NCI-H526 treated with DMSO at 0.1 percent for 48 hours (cell line): ENCODE measurements around the gene TP53RK.
A peak's percentile ranks its signal among the peaks of the same experiment; 100 is the strongest.
"Not testable (repeated sequence)": the region's sequence is repeated elsewhere in the genome, so short reads cannot be mapped to it uniquely, and the experiment has no call there.

Experiments
- DNase-seq: peaks from one replicate; lab custom pipeline; 2025; lab: John Stamatoyannopoulos, UW

Gene TP53RK

DNA sequence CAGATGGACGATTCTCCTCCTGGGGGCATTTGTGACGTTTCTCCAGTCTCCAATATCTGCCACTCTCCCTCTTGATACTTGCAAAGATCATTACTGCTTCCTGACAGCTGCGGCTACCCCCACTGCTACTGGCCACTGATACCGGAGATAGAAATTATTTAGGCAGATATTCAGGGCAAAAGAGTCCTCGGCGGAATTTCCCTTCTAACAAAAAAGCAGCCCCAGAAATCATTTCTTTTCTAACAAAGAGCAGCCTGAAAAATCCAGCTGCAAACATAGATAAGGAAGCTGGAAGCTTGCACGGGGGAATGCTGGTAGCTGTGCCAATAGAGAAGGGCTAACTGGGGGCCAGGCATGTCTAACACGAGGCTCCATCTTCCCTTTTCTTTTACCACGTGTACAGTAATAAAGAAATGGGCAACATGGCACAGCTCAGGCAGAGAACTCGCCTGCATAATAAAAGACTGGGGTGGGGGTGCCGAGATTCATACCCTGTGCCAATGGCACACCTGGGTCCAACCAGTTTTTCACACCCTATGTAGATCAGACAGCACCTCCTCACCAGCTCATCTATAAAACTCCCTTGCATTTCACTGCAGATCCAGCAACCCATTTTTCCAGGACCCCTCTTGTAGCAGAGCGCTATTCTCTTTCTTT, 6.1 kb downstream of the TP53RK start:
- DNase-seq = no peak

DNA sequence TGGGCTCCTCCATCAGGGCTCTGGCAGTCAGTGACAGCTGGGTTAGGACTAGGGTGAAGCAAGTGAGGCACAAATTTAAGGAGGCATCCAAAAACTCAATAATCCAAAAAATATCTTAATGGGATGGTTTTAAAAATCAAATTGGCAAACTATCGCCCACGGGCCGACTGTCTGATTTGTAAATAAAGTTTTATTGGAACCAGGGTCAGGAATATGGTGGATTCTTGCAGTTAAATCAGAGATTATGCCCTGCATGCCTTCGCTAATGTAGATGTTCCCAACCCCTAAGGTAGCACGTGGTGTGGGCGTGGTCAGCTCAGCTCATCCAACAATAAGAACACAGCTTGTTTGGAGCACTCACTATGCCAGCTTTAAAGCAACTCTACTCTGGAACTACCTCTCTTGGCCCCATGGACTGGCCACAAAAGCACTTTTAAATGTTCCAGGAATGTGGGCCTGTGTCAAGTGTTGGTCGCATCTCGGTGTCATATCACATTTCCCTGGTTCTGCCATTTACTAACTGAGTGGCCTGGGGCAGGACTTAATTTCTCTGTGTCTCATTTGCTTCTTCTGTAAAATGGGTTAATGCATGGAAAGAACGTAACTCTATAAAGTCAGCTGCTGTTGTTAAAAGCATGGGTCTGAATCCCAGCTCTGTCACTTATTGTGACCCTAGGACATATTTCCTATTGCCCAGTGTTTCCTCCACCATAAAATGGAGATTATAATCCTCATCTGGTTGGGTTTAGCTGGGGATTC, 7.0 kb downstream of the TP53RK start:
- DNase-seq = no peak

DNA sequence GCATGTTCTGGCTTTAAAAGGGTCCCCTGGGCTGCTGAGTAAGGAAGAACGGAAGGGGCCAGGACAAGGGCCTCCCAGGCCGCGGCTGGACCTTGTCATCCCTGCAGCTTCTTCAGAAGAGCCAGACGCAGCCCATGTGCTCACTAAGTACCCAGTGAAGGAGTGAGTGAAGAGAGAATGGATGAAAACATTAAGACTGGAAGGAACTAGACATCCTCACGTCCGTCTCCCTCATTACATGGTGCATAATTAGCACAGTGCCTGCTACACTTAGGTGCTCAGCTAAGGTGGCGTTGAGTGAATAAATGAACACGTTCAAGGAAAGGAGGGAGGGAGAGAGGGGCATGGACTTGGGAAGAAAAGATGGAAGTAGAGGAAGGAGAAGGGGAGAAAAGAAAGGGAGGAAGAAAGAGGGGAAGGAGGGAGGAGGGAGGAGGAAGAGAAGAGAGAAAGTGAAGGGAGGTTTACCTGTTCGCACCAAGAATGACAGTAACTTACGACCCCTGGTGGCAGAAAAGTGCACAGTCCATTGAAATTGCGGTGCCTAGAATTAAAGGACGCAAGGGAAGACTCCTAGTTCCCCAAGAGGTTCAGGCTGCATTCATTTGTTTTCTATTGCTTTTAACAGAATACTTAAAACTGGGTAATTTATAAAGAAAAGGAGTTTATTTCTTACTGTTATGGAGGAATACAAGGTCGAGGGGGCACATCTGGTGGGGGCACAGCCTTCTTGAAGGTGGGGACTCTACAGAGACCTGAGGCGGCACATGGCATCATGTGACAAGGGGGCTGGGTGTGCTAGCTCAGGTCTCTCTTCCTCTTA, 8.0 kb downstream of the TP53RK start:
- peak; percentile 45 for DNase-seq

DNA sequence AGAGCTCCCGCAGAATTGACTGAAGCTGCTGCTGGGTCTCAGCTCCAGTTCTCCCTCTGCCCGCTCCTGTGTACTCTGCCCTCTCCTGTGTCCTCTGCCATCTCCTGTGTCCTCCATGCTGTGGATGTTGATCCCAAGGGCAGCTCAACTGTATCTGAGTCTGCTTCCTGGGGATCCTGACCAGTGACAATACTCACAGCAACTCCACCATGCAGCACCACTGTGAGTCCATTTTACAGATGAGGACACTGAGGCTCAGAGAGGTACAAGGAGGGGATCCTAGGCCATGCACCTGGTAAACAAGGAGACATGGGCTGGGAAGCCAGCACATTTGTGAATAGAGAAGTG, 8.6 kb downstream of the TP53RK start:
- DNase-seq = no peak

DNA sequence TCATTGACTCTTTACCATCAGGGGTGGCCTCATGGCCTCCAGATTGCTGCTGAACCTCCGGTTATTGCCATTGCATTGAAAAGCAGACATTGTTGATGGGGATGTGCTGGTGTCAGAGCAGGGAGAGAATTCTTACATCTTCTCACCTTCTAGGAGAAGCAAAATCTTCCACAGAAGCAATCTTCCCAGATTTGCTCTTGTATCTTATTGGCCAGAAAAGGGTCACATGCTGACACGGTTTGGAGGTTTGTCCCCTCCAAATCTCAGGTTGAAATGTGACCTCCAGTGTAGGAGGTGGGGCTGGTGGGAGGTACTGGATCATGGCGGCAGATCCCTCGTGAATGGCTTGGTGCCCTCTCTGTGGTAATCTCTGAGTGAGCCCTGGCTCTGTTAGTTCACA, 10.7 kb downstream of the TP53RK start:
- no peak for DNase-seq

DNA sequence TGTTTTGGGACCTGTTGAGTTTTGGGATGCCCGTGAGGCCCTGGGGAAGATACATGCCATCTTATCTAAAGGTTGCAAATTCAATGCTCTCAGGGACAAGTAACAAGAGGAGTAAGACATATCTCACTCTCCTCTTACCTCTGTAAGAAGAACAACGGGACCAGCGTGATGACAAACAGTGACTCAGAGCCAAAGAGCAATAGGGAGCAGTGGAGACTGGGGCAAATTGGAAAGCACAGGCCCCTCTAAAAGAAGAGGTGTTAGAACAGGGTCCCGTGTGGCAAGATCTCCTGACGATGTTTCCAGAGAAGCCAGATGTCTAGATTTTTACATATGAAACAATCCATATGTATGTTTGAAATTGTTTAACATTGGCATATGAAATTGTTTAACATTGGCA, 11.6 kb downstream of the TP53RK start:
- DNase-seq = no peak

DNA sequence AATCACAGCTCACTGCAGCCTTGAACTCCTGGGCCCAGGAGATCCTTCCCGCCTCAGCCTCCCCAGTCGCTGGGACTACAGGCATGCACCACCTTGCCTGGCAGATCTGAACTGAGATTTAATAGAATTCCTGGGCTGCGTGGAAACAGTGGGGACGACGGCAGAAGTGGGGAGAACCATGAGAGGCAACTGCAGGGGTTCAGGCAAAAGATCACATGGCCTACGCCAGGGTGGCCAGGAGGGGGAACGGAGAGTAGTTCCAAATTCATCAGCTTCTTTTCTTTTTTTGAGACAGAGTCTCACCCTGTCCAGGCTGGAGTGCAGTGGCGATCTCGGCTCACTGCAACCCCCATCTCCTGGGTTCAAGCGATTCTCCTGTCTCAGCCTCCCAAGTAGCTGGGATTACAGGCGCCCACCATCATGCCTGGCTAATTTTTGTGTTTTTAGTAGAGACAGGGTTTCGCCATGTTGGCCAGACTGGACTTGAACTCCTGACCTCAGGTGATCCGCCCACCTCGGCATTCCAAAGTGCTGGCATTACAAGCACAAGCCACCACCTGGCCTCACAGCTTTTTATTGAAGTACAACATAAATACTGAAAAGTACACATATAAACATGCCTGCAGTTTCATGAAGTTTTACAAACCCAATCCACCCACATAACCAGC, 12.5 kb downstream of the TP53RK start:
- DNase-seq = not testable (repeated sequence)

DNA sequence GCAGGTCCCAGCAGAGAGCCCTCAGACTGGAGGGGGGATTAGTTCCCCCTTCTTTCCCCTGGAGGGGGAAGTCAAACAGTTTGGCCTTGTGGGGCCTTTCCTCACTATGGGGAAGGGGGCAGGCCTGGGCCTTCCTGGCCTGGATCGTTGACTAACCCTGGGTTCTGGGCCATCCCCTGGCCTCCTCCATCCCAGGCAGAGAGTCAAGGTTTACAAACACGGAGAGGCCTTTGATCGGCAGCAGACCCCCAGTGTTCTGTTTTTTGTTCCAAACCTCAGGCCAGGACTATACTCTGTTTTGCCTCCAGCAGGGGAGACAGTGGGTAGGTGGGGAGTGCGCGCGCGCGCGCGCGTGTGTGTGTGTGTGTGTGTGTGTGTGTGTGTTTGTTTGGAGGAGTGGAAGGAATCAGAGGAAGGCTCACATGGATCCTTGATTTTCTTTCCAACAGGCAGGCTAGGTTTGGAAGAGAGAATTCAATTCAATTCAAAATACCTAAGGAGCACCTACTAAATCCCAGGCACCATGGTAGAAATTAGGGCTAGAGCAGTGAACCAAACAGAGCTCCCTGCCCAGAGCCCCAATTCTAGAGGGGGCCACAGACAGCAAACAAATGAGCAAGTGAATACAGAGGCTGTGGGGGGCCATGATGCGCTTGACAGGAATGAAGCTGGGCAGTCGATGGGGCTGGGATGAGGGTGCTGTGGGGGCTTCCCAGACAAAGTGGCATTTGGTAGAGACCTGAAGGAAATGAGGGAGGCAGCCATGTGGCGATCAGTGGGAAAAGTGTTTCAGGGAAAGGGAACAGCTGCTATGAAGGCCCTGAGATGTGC, 14.8 kb downstream of the TP53RK start:
- no peak for DNase-seq

DNA sequence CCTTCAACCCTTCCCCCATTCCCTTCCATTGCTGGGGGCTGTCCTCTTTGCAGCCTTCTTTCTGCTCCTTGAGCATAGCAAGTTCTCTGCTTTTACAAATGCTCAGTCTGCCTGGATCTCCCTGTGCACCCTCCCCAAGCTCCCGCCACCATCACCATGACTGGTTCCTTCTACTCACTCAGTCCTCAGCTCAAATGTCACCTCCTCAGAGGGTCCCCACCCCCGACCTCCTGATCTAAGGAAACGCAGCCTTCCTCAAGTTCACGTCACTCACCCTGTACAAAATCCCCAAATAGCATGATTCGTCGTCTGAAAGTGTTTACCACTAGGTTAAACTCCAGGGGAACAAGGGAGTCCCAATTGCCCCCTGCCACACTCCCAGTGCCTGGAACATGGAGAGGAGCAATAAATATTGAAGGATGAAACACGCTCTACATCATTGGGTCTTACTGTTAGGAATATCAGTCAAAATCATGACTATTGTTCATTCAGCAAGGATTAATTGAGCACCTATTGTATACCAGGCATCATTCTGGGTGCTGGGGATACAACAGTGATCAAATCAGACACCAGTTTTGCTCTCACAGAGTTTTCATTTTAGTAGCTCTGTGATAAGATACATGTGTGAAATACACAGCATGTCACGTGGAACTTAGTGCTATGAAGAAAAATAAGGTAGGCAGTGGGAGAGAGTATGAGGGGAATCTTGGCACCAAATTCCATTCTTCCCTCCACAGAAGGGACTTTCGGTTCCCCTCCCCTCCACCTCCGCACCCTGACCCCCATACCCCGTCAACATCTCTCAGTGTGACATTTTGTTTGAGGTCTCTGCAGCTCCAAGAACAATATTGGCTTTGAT, 15.6 kb downstream of the TP53RK start:
- DNase-seq = no peak

DNA sequence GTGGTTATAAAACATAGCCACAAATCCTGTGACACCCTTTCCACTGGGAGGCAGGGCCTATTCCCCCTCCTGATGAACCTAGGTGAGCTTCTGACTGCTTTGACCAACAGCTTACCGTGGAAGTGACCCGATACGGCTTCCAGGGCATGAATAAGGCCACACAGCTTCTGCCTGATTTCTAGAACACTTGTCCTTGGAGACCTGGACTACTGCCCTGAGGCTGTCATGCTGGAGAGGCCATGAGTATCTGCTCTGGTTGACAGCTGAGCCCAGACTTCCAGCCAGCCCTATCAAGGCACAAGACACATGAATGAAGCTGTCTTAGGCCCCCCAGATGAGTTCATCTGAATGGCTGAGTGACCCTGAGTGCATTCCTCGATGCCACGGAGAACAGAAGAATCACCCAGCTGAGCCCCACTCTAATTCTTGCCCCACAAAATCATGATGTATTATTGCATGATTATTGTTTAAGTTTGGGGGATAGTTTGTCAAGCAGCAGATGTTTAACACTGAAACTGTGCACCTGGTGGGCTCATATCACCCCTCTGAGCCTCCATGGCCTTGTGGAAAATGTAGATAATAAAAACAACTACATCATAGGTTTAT, 16.6 kb downstream of the TP53RK start:
- no peak for DNase-seq

DNA sequence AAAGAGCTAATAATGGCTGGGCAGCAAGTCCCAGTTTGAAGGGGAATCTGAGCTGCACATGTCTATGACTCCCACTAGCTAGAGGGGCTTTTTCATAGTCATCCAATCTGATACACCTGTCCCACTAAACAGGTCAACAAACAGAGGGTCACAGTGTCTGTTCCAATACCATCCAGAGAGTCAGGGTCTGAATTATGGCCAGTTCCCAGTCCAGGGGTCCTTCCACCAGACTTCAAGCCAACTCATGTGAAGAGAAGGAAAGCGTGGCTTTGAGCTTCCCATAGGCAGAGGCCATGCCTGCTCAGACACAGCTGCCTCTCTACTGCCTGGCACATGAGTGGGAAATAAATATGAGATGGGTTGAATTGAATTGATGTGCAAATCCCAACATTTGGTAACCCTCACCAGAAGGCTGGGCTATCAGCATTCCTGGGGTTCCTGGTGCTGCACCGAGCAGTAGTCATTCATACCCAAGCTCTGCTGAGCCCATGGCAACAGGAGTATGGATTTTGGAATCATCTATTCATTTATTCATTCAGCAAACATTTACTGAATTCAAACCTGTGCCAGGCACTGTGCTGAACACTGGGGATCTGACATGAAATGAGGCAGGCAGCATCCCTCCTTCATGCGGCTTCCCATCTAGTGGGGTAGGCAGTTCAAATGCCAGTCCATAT, 17.2 kb downstream of the TP53RK start:
- no peak for DNase-seq

DNA sequence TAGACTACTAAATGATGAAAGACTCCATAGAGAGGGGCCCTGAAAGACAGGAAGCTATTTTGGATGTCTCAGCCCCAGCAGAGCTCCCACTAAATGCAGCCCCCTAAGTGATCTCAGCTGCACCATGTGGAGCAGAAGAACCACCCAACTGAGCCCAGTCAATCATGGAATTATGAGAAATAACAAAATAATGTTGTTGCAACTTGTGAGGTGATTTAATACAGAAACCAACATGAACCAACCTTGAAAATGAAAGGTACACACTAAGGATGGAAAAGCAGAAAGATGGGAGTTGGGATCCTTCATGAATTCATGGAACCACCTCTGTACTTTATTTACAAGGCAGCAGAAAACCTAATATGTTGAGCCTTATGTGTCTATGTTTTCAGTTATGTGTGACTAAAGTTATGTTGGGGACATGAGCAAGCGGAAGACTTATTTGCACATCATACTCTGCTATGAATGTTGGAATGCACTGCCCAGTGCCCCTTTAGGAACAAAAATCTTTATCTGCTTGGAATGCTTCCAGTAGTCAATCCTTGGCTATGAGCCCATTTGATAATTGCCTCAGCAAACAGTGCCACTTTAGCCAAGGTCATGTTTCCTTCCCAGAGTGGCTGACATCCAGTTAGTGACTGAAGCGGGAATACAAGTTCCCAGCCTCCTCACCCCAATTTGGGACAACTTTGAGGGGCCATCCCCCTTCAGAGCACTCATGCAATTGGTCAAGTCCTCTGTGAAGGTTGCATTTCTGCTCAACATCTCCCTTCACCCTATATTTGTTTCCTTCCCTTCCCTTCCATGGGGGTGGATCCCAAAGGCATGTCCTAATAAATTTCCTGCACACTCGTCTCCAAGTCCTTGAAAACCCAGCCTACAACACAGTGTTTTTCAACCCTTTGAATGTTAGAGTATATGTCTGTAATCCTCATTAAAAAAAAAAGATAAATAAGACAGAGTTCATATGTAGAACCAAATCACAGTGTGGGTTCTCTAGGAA, 18.4 kb downstream of the TP53RK start:
- DNase-seq = no peak

DNA sequence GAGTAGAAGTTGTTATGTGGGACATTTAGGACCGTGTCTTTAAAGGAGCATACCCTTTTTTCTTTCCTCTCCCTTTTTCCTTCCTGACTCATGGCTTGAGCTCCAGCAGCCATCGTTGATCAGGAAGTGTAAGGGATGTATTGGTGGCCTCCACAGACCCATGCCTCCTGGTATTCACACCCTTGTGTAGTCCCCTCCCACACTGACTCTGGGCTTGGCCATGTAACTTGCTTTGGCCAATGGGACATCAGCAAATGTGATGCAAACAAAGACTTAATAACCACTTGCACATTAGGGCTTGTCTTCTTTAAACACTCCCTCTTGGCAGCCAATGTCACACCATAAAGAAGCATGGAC, 19.0 kb downstream of the TP53RK start:
- DNase-seq = no peak

DNA sequence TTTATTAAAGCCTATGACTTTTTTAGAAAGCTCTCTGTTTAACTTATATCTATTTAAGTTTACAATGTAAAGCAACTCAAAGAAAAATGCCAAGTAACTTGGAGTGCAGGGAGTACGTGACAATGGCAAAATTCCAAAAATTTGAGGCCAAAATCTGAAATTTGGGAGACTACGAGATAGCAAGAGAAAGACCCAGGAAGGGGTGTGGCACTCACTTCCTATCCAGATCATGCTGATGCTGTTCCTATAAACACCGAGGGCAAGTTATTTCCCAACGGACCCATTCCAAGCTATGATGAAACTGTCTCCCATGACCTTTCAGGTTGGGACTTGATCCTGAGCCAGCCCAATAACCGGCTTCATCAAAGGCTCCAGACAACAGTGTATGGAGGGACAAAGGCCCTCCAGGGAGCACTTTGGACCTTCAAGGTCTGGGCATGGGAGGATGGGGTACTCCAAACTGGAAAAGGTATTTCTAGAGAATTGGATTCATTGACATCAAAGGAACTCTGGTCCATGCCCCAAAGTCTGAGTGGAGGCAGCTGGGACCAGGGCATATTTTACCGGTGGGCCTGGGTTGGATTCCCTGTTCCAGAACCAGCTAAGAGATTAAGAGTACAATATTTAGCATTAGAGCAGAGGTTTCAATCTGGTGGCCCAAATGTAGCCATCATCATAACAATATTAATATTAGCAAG, 22.3 kb downstream of the TP53RK start:
- DNase-seq = no peak

DNA sequence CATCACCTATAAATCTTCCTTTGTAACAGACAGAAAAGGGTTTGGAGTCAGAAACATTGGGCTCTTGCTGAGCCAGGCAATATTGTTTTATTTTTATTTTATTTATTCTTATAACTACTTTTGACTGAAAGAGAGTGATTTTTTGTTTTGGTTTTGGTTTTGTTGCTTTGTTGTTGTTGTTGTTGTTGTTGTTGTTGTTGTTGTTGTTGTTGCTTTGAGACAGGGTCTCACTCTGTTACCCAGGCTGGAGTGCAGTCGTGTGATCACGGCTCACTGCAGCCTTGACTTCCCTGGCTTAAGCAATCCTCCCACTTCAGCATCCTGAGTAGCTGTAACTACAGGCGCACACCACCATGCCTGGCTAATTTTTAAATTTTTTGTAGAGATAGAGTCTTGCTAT, 22.9 kb downstream of the TP53RK start:
- no peak for DNase-seq

DNA sequence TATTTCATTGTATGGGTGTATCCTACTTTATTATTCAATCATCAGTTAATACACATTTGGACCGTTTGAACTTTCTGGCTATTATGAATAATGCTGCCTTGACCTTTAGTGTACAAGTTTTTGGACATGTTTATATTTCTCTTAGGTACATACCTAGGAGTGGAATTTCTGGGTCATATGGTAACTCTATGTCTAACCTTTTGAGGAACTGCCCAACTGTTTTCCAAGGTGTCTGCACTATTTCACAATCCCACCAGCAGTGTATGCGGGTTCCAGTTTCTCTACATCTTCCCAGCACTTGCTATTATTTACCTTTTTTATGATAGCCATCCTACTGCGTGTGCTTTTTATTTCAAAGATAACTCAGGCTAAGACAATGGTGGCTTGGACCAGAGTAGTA, 23.6 kb downstream of the TP53RK start:
- no peak for DNase-seq

DNA sequence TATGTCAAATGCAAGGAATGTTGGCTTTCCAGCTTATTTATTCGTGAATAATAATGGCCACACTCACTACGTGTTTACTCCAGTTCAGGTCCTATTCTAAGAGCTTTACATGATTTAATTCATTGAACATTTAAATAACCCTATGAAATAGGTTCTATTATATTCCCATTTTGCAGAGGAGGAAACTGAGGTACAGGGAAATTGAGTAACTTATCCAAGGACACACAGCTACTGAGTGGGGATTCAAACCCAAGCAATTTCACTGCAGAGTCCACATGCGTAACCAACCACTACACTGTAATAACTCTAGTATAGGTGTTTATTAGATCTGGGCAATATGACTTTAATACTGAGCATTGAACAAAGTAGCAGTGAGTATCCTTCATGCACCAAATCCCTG, 25.7 kb downstream of the TP53RK start:
- DNase-seq = no peak

DNA sequence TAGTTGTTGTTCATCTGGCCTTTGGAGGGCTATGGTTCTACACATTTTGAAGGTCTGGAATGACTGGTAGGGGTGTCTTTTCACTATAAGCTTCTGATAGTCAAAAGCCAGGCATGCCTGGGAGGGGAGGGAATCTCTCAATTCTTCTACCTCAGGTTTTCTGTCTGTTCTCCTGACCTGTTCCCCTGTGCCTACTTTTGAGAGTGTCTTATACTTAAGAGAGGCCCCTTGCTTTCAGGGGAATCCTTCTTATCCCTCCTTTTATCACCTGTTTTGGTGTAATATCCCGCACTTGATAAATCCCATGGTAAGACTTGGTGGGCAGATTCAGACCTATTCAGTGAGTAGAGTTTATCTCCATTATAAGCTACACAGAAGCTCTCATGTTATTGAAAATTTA, 27.6 kb downstream of the TP53RK start:
- no peak for DNase-seq
